NCI-H510A (cell line): ENCODE results near the gene KCNC2.

Experiments used
- DNase-seq: peaks from one replicate; lab custom pipeline; 2025; lab: John Stamatoyannopoulos, UW

KCNC2 gene

GRCh38 chr12:75161488-75161887, 48.2 kb downstream of the KCNC2 start:
- no peak for DNase-seq

- DNase-seq = no peak
Observed at GRCh38 chr12:75157385-75157784, 52.3 kb downstream of the KCNC2 start.

GRCh38 chr12:75155962-75156361, 53.7 kb downstream of the KCNC2 start:
- DNase-seq = no peak

- DNase-seq = no peak
Observed at GRCh38 chr12:75154388-75154787, 55.3 kb downstream of the KCNC2 start.

- DNase-seq = no peak
Observed at GRCh38 chr12:75139196-75139595, 70.4 kb downstream of the KCNC2 start.

- no peak for DNase-seq
Observed at GRCh38 chr12:75137896-75138295, 71.7 kb downstream of the KCNC2 start.

- no peak for DNase-seq
Observed at GRCh38 chr12:75135026-75135425, 74.6 kb downstream of the KCNC2 start.

GRCh38 chr12:75130811-75131210, 78.8 kb downstream of the KCNC2 start:
- no peak for DNase-seq

GRCh38 chr12:75129275-75129674, 80.4 kb downstream of the KCNC2 start:
- no peak for DNase-seq

GRCh38 chr12:75121036-75121705, 88.5 kb downstream of the KCNC2 start:
- no peak for DNase-seq

GRCh38 chr12:75120311-75120711, 89.3 kb downstream of the KCNC2 start:
- no peak for DNase-seq

GRCh38 chr12:75116646-75117198, 92.9 kb downstream of the KCNC2 start:
- DNase-seq = no peak

- no peak for DNase-seq
Observed at GRCh38 chr12:75115748-75116147, 93.9 kb downstream of the KCNC2 start.

GRCh38 chr12:75103822-75104221, 105.8 kb downstream of the KCNC2 start:
- DNase-seq = no peak

- DNase-seq = no peak
Observed at GRCh38 chr12:75101781-75102180, 107.9 kb downstream of the KCNC2 start.

- no peak for DNase-seq
Observed at GRCh38 chr12:75099210-75099609, 110.4 kb downstream of the KCNC2 start.

GRCh38 chr12:75097003-75097402, 112.6 kb downstream of the KCNC2 start:
- DNase-seq = no peak

GRCh38 chr12:75087654-75088053, 122.0 kb downstream of the KCNC2 start:
- no peak for DNase-seq

- no peak for DNase-seq
Observed at GRCh38 chr12:75086091-75087038, 123.3 kb downstream of the KCNC2 start.

- DNase-seq = no peak
Observed at GRCh38 chr12:75081305-75081704, 128.3 kb downstream of the KCNC2 start.

GRCh38 chr12:75080582-75080981, 129.1 kb downstream of the KCNC2 start:
- DNase-seq = no peak

GRCh38 chr12:75065482-75065881, 144.2 kb downstream of the KCNC2 start:
- DNase-seq = no peak

- no peak for DNase-seq
Observed at GRCh38 chr12:75062691-75063090, 146.9 kb downstream of the KCNC2 start.
